Embryonic facial prominence (tissue), 1 donor: Measurements from ENCODE around the gene SUGCT.

Experiments used
- DNase-seq: peaks from one replicate; pipeline ENCODE4 v3.0.0-alpha.2; 2016; ENCODE audit errors: extremely low spot score

Gene SUGCT

GRCh38 chr7:40859076-40859475, 724.3 kb downstream of the SUGCT start:
- DNase-seq: no peak

- no peak for DNase-seq
These were observed 725.2 kb downstream of the SUGCT start for GRCh38 chr7:40859965-40860543.

- DNase-seq: no peak
These were observed 730.8 kb downstream of the SUGCT start for GRCh38 chr7:40865441-40866233.

GRCh38 chr7:40866601-40867000, 731.8 kb downstream of the SUGCT start:
- no peak for DNase-seq

GRCh38 chr7:40870108-40870507, 735.3 kb downstream of the SUGCT start:
- no peak for DNase-seq

- DNase-seq: no peak
These were observed 738.4 kb downstream of the SUGCT start for GRCh38 chr7:40873248-40873647.

- DNase-seq: no peak
These were observed 740.0 kb downstream of the SUGCT start for GRCh38 chr7:40874756-40875155.

GRCh38 chr7:40876601-40877000, 741.8 kb downstream of the SUGCT start:
- no peak for DNase-seq

GRCh38 chr7:40879941-40880543, 745.2 kb downstream of the SUGCT start:
- DNase-seq: no peak

- DNase-seq: no peak
These were observed 745.8 kb downstream of the SUGCT start for GRCh38 chr7:40880581-40880980.

- DNase-seq: no peak
These were observed 746.7 kb downstream of the SUGCT start for GRCh38 chr7:40881405-40881926.

- DNase-seq: no peak
These were observed 747.4 kb downstream of the SUGCT start for GRCh38 chr7:40882071-40882658.

- no peak for DNase-seq
These were observed 749.0 kb downstream of the SUGCT start for GRCh38 chr7:40883826-40884225.

GRCh38 chr7:40884241-40884640, 749.4 kb downstream of the SUGCT start:
- no peak for DNase-seq

GRCh38 chr7:40885503-40885902, 750.7 kb downstream of the SUGCT start:
- no peak for DNase-seq

GRCh38 chr7:40887099-40887498, 752.3 kb downstream of the SUGCT start:
- no peak for DNase-seq

GRCh38 chr7:40888499-40888898, 753.7 kb downstream of the SUGCT start:
- DNase-seq: no peak

- DNase-seq: no peak
These were observed 754.3 kb downstream of the SUGCT start for GRCh38 chr7:40889099-40889498.

GRCh38 chr7:40889539-40889938, 754.7 kb downstream of the SUGCT start:
- DNase-seq: no peak

- no peak for DNase-seq
These were observed 755.4 kb downstream of the SUGCT start for GRCh38 chr7:40890088-40890692.

GRCh38 chr7:40891232-40891631, 756.4 kb downstream of the SUGCT start:
- DNase-seq: no peak

- no peak for DNase-seq
These were observed 764.3 kb downstream of the SUGCT start for GRCh38 chr7:40899151-40899550.
